Mesenteric fat pad (tissue), 1 donor: Measurements from ENCODE around the gene COL18A1. TPM values are rescaled to one million over a fixed set of nuclear protein-coding genes. Genes with fewer than 3 reads are reported as not detected.
A peak's percentile ranks its signal among the peaks of the same experiment; 100 is the strongest.

Source experiments
- DNase-seq: peaks from one replicate; pipeline ENCODE4 v3.0.0-alpha.2; 2020; ENCODE audit warnings: low spot score
- total RNA-seq: library from RNA; stranded (reverse); fragmentation: NEBNext Ultra II Directional; extraction: Animal tissue kit (Norgen Biotek cat#: 25700); gene quantifications from one replicate; pipeline ENCODE4 v1.2.1, GENCODE V29; 2021
- donor health status: DM: yes; HTN: yes; CAD: no.

The COL18A1 gene
- total RNA-seq, 1 donor from 2014 or later, result 79.8 TPM

- DNase-seq, result no peak
These were observed 109.5 kb downstream of the COL18A1 start for GRCh38 chr21:45514311-45515021.

- DNase-seq, result no peak
These were observed 110.5 kb downstream of the COL18A1 start for GRCh38 chr21:45515241-45516061.

GRCh38 chr21:45516071-45516670, 111.2 kb downstream of the COL18A1 start:
- no peak for DNase-seq

- DNase-seq, result no peak
These were observed 111.7 kb downstream of the COL18A1 start for GRCh38 chr21:45516671-45517151.

GRCh38 chr21:45517249-45518065, 112.5 kb downstream of the COL18A1 start:
- no peak for DNase-seq

GRCh38 chr21:45518742-45519141, 113.8 kb downstream of the COL18A1 start:
- no peak for DNase-seq

GRCh38 chr21:45519182-45519581, 114.2 kb downstream of the COL18A1 start:
- no peak for DNase-seq

- no peak for DNase-seq
These were observed 116.3 kb downstream of the COL18A1 start for GRCh38 chr21:45521241-45521640.

GRCh38 chr21:45522381-45522780, 117.4 kb downstream of the COL18A1 start:
- no peak for DNase-seq

GRCh38 chr21:45522986-45523385, 118.0 kb downstream of the COL18A1 start:
- DNase-seq, result no peak

GRCh38 chr21:45523411-45524101, 118.6 kb downstream of the COL18A1 start:
- DNase-seq, result peak; percentile 81

- DNase-seq, result no peak
These were observed 119.8 kb downstream of the COL18A1 start for GRCh38 chr21:45524756-45525152.

- DNase-seq, result peak; percentile 82
These were observed 120.4 kb downstream of the COL18A1 start for GRCh38 chr21:45525153-45525909.

- peak; percentile 72 for DNase-seq
These were observed 120.9 kb downstream of the COL18A1 start for GRCh38 chr21:45525910-45526306.

- peak; percentile 49 for DNase-seq
These were observed 122.4 kb downstream of the COL18A1 start for GRCh38 chr21:45527151-45527999.

GRCh38 chr21:45528028-45528705, 123.2 kb downstream of the COL18A1 start:
- peak; percentile 43 for DNase-seq

- DNase-seq, result peak; percentile 51
These were observed 124.2 kb downstream of the COL18A1 start for GRCh38 chr21:45528981-45529784.
